GM12878 (cell line): ENCODE data around the gene PUS3. TPM values are rescaled to one million over a fixed set of nuclear protein-coding genes. Genes with fewer than 3 reads are reported as not detected.

ENCODE experiments used
- ATAC-seq: fragments of 200-7000 bp; cut with Tn5 transposase; 3 replicates; pipeline ENCODE4 v1.9.1; 2020; ENCODE audit warnings: mild to moderate bottlenecking, moderate library complexity
- BruUV-seq: library from RNA; stranded (reverse); fragments of 400-500 nt; replicated peaks from 2 replicates; lab custom pipeline; 2021; lab: Mats Ljungman, UMichigan
- CTCF ChIA-PET: fragments of 300-600 bp; sonication (Branson Sonifier 250); formaldehyde crosslinking; extraction: SDS; loops from one replicate; lab custom pipeline; 2021; ENCODE audit warnings: inconsistent platforms; lab: Yijun Ruan, JAX
- POLR2A ChIA-PET: fragments of 350-600 bp; formaldehyde crosslinking; extraction: SDS; loops from one replicate; lab custom pipeline; 2021; ENCODE audit warnings: inconsistent platforms; lab: Charles Lee
- RAD21 ChIA-PET: fragments of 300-600 bp; sonication (Branson Sonifier 250); formaldehyde crosslinking; loops from one replicate; lab custom pipeline; 2023; ENCODE audit warnings: antibody characterized with exemption; ENCODE audit not compliant: unreplicated experiment; lab: Charles Lee
- SMC1A ChIA-PET: fragments of 300-600 bp; sonication (Branson Sonifier 250); formaldehyde crosslinking; loops from one replicate; lab custom pipeline; 2023; ENCODE audit not compliant: unreplicated experiment, uncharacterized antibody; lab: Charles Lee
- DNase-seq: peaks from one replicate; pipeline ENCODE4 v3.0.0-alpha.2; 2011; ENCODE audit warnings: low read depth, low spot score
- FAIRE-seq: peaks from 3 replicates; lab custom pipeline; 2011; peaks lifted over from hg19 to GRCh38; lab: Jason Lieb, UNC
- H2AFZ ChIP-seq: 2 replicates; pipeline ENCODE4 v1.6.0; 2011; ENCODE audit warnings: low read depth, low read length, control low read depth; ENCODE audit not compliant: control insufficient read depth
- H3K27ac ChIP-seq: 2 replicates; pipeline ENCODE4 v1.5.1; 2011; ENCODE audit warnings: control low read depth; ENCODE audit not compliant: control insufficient read depth, insufficient read depth
- H3K27me3 ChIP-seq, 2 experiments: replicated peaks in 1 of 2; 2 replicates each; pipeline versions ENCODE4 v1.6.0 to v1.6.1; 2011; ENCODE audit warnings: low read length in 1 of 2; ENCODE audit not compliant: control insufficient read depth in 2 of 2, insufficient read depth in 2 of 2
- H3K36me3 ChIP-seq, 2 experiments: 2 replicates each; pipeline ENCODE4 v1.5.1; 2011; ENCODE audit warnings: low read length in 1 of 2; ENCODE audit not compliant: control insufficient read depth in 2 of 2, insufficient read depth in 2 of 2
- H3K4me1 ChIP-seq: 2 replicates; pipeline ENCODE4 v1.6.1; 2011; ENCODE audit warnings: mild to moderate bottlenecking, low read length, moderate library complexity, mixed read lengths; ENCODE audit not compliant: control insufficient read depth, insufficient read depth
- H3K4me2 ChIP-seq: 2 replicates; pipeline ENCODE4 v1.6.0; 2011; ENCODE audit warnings: control low read depth; ENCODE audit not compliant: control insufficient read depth, insufficient read depth
- H3K4me3 ChIP-seq: fragments of 200-600 bp; sonication (generic); 2 replicates; pipeline ENCODE4 v1.5.1; 2016
- H3K79me2 ChIP-seq: 2 replicates; pipeline ENCODE4 v1.6.0; 2011; ENCODE audit warnings: low read length; ENCODE audit not compliant: control insufficient read depth, insufficient read depth
- H3K9ac ChIP-seq: 2 replicates; pipeline ENCODE4 v1.8.0; 2011; ENCODE audit warnings: low read length, control low read depth, mixed read lengths; ENCODE audit not compliant: control insufficient read depth, insufficient read depth
- H3K9me3 ChIP-seq: replicated peaks from 3 replicates; pipeline ENCODE4 v1.5.1; 2011; ENCODE audit warnings: mild to moderate bottlenecking, low read length; ENCODE audit not compliant: control insufficient read depth, insufficient read depth
- H4K20me1 ChIP-seq: 2 replicates; pipeline ENCODE4 v1.6.0; 2011; ENCODE audit not compliant: control insufficient read depth, insufficient read depth
- BACH1 ChIP-seq: fragments of 450-650 bp; IDR thresholded peaks from 2 replicates; pipeline ENCODE4 v1.6.1; 2017; ENCODE audit warnings: mild to moderate bottlenecking, borderline replicate concordance
- BHLHE40 ChIP-seq, 2 experiments: fragments of 450-650 bp in 1 of 2; IDR thresholded peaks; 2 replicates each; pipeline ENCODE4 v1.6.1; 2011 to 2017; ENCODE audit warnings: low read depth in 2 of 2, borderline replicate concordance in 1 of 2, improper control_type of control experiment in 1 of 2, low read length in 1 of 2, mild to moderate bottlenecking in 1 of 2
- FOXM1 ChIP-seq: IDR thresholded peaks from 2 replicates; pipeline ENCODE4 v1.6.1; 2012; ENCODE audit warnings: low read depth, mild to moderate bottlenecking, inconsistent platforms, low read length, moderate library complexity
- MYC ChIP-seq: IDR thresholded peaks from 2 replicates; pipeline ENCODE4 v1.6.1; 2011; ENCODE audit warnings: mild to moderate bottlenecking, low read length, moderate library complexity, inconsistent platforms; ENCODE audit not compliant: insufficient read depth, insufficient replicate concordance, insufficient read length, severe bottlenecking
- RUNX3 ChIP-seq: IDR thresholded peaks from 2 replicates; pipeline ENCODE4 v1.6.1; 2012; ENCODE audit warnings: low read length, inconsistent platforms
- SMC3 ChIP-seq: IDR thresholded peaks from 2 replicates; pipeline ENCODE4 v1.6.1; 2011; ENCODE audit warnings: low read length, improper control_type of control experiment, borderline replicate concordance
- TCF12 ChIP-seq: IDR thresholded peaks from 2 replicates; pipeline ENCODE4 v1.6.1; 2011; ENCODE audit warnings: low read depth, mild to moderate bottlenecking, low read length
- ZZZ3 ChIP-seq: IDR thresholded peaks from 2 replicates; pipeline ENCODE4 v1.6.1; 2011; ENCODE audit warnings: low read depth; ENCODE audit not compliant: control insufficient read depth, insufficient read length
- WGBS: methylation state at CpG from one replicate; pipeline ENCODE4 v1.1.6; 2016; ENCODE audit warnings: low lambda C conversion rate; ENCODE audit not compliant: insufficient replicate concordance, insufficient coverage; ENCODE audit errors: missing lambda C conversion rate; 5-methylcytosine and 5-hydroxymethylcytosine counted together
- in situ Hi-C: fragments of 300-500 bp; cut with MboI; formaldehyde crosslinking; loops from 9 replicates; pipeline ENCODE4 v1.14.3; 2018; ENCODE audit warnings: mixed read lengths
- intact Hi-C: fragments of 100-400 bp; cut with micrococcal nuclease; formaldehyde crosslinking; loops from one replicate; pipeline ENCODE4 v1.14.2; 2022; ENCODE audit not compliant: unreplicated experiment
- polyA plus RNA-seq, 11 experiments: library from polyadenylated mRNA; depleted of rRNA in 4 of 11; unstranded in 6 of 11; stranded (reverse) in 5 of 11; fragments of >200 nt; fragmentation: Nextera tagmentation in 4 of 11; fragmentation: Illumina TruSeq in 1 of 11; extraction: Ambion mirVana in 4 of 11; extraction: Trizol in 1 of 11; gene quantifications; 1 replicate in 1 of 11; 2 replicates in 10 of 11; pipeline versions ENCODE4 v1.2.1 to v1.2.3, GENCODE V29; 2011 to 2016; ENCODE audit warnings: inconsistent platforms in 2 of 11, missing spikeins in 2 of 11, low read depth in 1 of 11
- total RNA-seq, 4 experiments: library from RNA; depleted of rRNA in 3 of 4; stranded (reverse); fragments of >200 nt in 3 of 4; fragmentation: Illumina TruSeq in 1 of 4; extraction: Trizol in 1 of 4; gene quantifications; 2 replicates each; pipeline versions ENCODE4 v1.2.1 to v1.2.3, GENCODE V29; 2013 to 2021
- TF ChIP-seq, protein P1 (sequence below): fragments of 450-650 bp; IDR thresholded peaks from 2 replicates; pipeline ENCODE4 v1.6.1; 2017; ENCODE audit warnings: mild to moderate bottlenecking, moderate library complexity
- TF ChIP-seq, protein P2 (sequence below): fragments of 450-650 bp; IDR thresholded peaks from 2 replicates; pipeline ENCODE4 v1.6.1; 2016; ENCODE audit warnings: mild to moderate bottlenecking
- TF ChIP-seq, protein P3 (sequence below): fragments of 450-650 bp; IDR thresholded peaks from 2 replicates; pipeline ENCODE4 v1.6.1; 2017; ENCODE audit warnings: borderline replicate concordance
- TF ChIP-seq, protein P4 (sequence below), 3 experiments: IDR thresholded peaks in 2 of 3; conservative IDR thresholded peaks in 1 of 3; 2 replicates each; pipeline ENCODE4 v1.5.1; 2011; ENCODE audit warnings: low read depth in 3 of 3, low read length in 3 of 3, mild to moderate bottlenecking in 3 of 3, control low read depth in 2 of 3, moderate library complexity in 2 of 3, inconsistent platforms in 1 of 3, mixed read lengths in 1 of 3; ENCODE audit not compliant: control insufficient read depth in 2 of 3, insufficient read depth in 1 of 3; ENCODE audit errors: extremely low read depth in 1 of 3

Gene PUS3
- total and polyA plus RNA-seq, 10 of the 15 experiments (the other 5 are each of a cell fraction or from before 2014, with no cell fraction given), result 10.9 to 22.4 (median 14.3) TPM

DNA sequence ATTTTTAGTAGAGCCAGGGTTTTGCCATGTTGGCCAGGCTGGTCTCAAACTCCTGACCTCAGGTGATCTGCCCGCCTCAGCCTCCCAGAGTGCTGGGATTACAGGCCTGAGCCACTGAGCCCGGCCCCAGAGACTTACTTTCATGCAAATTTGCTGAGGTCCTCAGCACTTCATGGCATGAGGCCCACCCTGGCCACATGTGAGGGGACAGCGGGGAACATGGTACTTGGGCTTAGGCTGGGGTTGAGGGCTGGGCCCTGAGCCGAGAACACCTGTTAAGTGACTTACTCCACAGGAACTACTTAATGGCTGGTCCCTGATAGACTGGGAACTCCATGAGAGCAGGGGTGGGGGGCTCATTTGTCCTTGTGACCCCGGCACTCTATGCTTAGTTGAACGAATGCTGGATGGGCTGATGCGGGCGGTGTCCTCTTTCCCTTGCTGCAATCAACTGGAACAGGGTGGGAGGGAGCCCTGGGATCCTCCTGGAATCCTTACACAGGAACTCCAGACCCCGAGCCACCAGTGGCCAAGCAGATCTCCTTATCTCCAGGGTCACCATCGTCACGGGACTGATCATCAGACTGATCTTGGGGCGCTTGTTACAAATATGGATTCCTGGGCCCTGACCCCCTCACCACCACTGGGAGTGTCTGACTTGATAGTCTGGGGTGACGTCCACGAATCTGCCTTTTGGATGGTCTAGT lies 43.9 kb upstream of the PUS3 start:
- no peak overlapping the region for H3K4me2 ChIP-seq
- H3K9ac ChIP-seq, result no peak overlapping the region
- CTCF ChIA-PET, result interaction anchor here (12.1 kb wide), 1 partner anchor 244 kb away, joined by 220 read pairs; no protein-coding TSS in a partner anchor
- no peaks in the 10 kb centered on the region for H3K4me1 ChIP-seq
- ATAC-seq, result no peak
- H3K27me3 ChIP-seq, result no peaks in the 10 kb centered on the region; a peak in 1 of 4 replicates
- H2AFZ ChIP-seq, result no peak overlapping the region
- H4K20me1 ChIP-seq, result no peaks in the 10 kb centered on the region
- H3K79me2 ChIP-seq, result no peaks in the 10 kb centered on the region
- in situ Hi-C loops (no loop called here), intact Hi-C loops (no loop called here)
- H3K4me3 ChIP-seq, result no peak overlapping the region
- no peak for FAIRE-seq
- 20% methylated on average over 14 of the region's 14 CpGs for WGBS
- no TSS peak for BruUV-seq
- POLR2A ChIA-PET, result no interaction called here
- TF ChIP-seq ZZZ3 (no peak), RUNX3 (no peak), BHLHE40 (IDR thresholded peaks at IDR 0.05; ENCODE audit: borderline replicate concordance in 1 of 2, low read depth in 2 of 2, low read length in 1 of 2) (no peak), FOXM1 (no peak), SMC3 (no peak), BACH1 (no peak), TCF12 (no peak), MYC (no peak)
- TF ChIP-seq, protein P1, sequence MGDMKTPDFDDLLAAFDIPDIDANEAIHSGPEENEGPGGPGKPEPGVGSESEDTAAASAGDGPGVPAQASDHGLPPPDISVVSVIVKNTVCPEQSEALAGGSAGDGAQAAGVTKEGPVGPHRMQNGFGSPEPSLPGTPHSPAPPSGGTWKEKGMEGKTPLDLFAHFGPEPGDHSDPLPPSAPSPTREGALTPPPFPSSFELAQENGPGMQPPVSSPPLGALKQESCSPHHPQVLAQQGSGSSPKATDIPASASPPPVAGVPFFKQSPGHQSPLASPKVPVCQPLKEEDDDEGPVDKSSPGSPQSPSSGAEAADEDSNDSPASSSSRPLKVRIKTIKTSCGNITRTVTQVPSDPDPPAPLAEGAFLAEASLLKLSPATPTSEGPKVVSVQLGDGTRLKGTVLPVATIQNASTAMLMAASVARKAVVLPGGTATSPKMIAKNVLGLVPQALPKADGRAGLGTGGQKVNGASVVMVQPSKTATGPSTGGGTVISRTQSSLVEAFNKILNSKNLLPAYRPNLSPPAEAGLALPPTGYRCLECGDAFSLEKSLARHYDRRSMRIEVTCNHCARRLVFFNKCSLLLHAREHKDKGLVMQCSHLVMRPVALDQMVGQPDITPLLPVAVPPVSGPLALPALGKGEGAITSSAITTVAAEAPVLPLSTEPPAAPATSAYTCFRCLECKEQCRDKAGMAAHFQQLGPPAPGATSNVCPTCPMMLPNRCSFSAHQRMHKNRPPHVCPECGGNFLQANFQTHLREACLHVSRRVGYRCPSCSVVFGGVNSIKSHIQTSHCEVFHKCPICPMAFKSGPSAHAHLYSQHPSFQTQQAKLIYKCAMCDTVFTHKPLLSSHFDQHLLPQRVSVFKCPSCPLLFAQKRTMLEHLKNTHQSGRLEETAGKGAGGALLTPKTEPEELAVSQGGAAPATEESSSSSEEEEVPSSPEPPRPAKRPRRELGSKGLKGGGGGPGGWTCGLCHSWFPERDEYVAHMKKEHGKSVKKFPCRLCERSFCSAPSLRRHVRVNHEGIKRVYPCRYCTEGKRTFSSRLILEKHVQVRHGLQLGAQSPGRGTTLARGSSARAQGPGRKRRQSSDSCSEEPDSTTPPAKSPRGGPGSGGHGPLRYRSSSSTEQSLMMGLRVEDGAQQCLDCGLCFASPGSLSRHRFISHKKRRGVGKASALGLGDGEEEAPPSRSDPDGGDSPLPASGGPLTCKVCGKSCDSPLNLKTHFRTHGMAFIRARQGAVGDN, result no peak
- TF ChIP-seq, protein P2, sequence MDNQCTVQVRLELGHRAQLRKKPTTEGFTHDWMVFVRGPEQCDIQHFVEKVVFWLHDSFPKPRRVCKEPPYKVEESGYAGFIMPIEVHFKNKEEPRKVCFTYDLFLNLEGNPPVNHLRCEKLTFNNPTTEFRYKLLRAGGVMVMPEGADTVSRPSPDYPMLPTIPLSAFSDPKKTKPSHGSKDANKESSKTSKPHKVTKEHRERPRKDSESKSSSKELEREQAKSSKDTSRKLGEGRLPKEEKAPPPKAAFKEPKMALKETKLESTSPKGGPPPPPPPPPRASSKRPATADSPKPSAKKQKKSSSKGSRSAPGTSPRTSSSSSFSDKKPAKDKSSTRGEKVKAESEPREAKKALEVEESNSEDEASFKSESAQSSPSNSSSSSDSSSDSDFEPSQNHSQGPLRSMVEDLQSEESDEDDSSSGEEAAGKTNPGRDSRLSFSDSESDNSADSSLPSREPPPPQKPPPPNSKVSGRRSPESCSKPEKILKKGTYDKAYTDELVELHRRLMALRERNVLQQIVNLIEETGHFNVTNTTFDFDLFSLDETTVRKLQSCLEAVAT, result no peak
- TF ChIP-seq, protein P3, sequence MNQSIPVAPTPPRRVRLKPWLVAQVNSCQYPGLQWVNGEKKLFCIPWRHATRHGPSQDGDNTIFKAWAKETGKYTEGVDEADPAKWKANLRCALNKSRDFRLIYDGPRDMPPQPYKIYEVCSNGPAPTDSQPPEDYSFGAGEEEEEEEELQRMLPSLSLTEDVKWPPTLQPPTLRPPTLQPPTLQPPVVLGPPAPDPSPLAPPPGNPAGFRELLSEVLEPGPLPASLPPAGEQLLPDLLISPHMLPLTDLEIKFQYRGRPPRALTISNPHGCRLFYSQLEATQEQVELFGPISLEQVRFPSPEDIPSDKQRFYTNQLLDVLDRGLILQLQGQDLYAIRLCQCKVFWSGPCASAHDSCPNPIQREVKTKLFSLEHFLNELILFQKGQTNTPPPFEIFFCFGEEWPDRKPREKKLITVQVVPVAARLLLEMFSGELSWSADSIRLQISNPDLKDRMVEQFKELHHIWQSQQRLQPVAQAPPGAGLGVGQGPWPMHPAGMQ, result no peak
- TF ChIP-seq, protein P4, sequence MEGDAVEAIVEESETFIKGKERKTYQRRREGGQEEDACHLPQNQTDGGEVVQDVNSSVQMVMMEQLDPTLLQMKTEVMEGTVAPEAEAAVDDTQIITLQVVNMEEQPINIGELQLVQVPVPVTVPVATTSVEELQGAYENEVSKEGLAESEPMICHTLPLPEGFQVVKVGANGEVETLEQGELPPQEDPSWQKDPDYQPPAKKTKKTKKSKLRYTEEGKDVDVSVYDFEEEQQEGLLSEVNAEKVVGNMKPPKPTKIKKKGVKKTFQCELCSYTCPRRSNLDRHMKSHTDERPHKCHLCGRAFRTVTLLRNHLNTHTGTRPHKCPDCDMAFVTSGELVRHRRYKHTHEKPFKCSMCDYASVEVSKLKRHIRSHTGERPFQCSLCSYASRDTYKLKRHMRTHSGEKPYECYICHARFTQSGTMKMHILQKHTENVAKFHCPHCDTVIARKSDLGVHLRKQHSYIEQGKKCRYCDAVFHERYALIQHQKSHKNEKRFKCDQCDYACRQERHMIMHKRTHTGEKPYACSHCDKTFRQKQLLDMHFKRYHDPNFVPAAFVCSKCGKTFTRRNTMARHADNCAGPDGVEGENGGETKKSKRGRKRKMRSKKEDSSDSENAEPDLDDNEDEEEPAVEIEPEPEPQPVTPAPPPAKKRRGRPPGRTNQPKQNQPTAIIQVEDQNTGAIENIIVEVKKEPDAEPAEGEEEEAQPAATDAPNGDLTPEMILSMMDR (IDR thresholded peaks at IDR 0.05 in 2 of 3, conservative IDR thresholded peaks at IDR 0.05 in 1 of 3; ENCODE audit: control insufficient read depth in 2 of 3, extremely low read depth in 1 of 3, insufficient read depth in 1 of 3, low read depth in 3 of 3, low read length in 3 of 3), result no peak
- SMC1A ChIA-PET, result no interaction called here
- RAD21 ChIA-PET, result no interaction called here
- no peaks in the 10 kb centered on the region for H3K36me3 ChIP-seq
- H3K9me3 ChIP-seq, result no peaks in the 10 kb centered on the region
- no peak overlapping the region for H3K27ac ChIP-seq
- no peak for DNase-seq
